HepG2 (cell line): ENCODE measurements around the gene VTI1B. TPM values are rescaled to one million over a fixed set of nuclear protein-coding genes. Genes with fewer than 3 reads are reported as not detected.

ENCODE experiments used
- ARNTL ChIP-seq: sonication (generic); formaldehyde crosslinking; IDR thresholded peaks from 2 replicates; pipeline ENCODE4 v1.4.0; 2020; ENCODE audit warnings: mild to moderate bottlenecking, missing genetic modification reagents
- CHD4 ChIP-seq: fragments of 200-600 bp; sonication (generic); IDR thresholded peaks from 2 replicates; pipeline ENCODE4 v1.7.0; 2017; ENCODE audit warnings: mild to moderate bottlenecking, low read length, borderline replicate concordance
- ISX ChIP-seq: sonication (generic); formaldehyde crosslinking; conservative IDR thresholded peaks from 2 replicates; pipeline ENCODE4 v1.5.0; 2020; ENCODE audit warnings: missing genetic modification reagents
- NCOA5 ChIP-seq: sonication (generic); formaldehyde crosslinking; IDR thresholded peaks from 2 replicates; pipeline ENCODE4 v1.4.0; 2020; ENCODE audit warnings: missing genetic modification reagents
- NR3C1 ChIP-seq: sonication (generic); formaldehyde crosslinking; IDR thresholded peaks from 2 replicates; pipeline ENCODE4 v1.4.0; 2020; ENCODE audit warnings: missing genetic modification reagents
- POGK ChIP-seq: sonication (generic); formaldehyde crosslinking; conservative IDR thresholded peaks from 2 replicates; pipeline ENCODE4 v1.8.0; 2022; ENCODE audit warnings: mild to moderate bottlenecking, moderate library complexity, missing genetic modification reagents
- RBFOX2 ChIP-seq: fragments of 200-400 bp; formaldehyde crosslinking; IDR thresholded peaks from 2 replicates; pipeline ENCODE4 v1.6.1; 2017; ENCODE audit warnings: low read depth, mild to moderate bottlenecking, low read length
- SRY ChIP-seq: sonication (generic); formaldehyde crosslinking; IDR thresholded peaks from 2 replicates; pipeline ENCODE4 v1.8.0; 2022; ENCODE audit warnings: mild to moderate bottlenecking, missing genetic modification reagents
- TCF7L2 ChIP-seq: IDR thresholded peaks from 2 replicates; pipeline ENCODE4 v1.6.1; 2011; ENCODE audit warnings: mild to moderate bottlenecking, low read depth, low read length, moderate library complexity
- TFDP2 ChIP-seq: sonication (generic); formaldehyde crosslinking; IDR thresholded peaks from 2 replicates; pipeline ENCODE4 v1.4.0; 2020; ENCODE audit warnings: missing genetic modification reagents
- TOE1 ChIP-seq: sonication (generic); formaldehyde crosslinking; IDR thresholded peaks from 2 replicates; pipeline ENCODE4 v1.4.0; 2020; ENCODE audit warnings: mild to moderate bottlenecking, missing genetic modification reagents
- ZBTB14 ChIP-seq: sonication (generic); formaldehyde crosslinking; IDR thresholded peaks from 2 replicates; pipeline ENCODE4 v1.4.0; 2020; ENCODE audit warnings: missing genetic modification reagents
- ZC3H13 ChIP-seq: sonication (generic); formaldehyde crosslinking; IDR thresholded peaks from 2 replicates; pipeline ENCODE4 v1.8.1; 2023; ENCODE audit warnings: mild to moderate bottlenecking, missing genetic modification reagents, moderate library complexity
- ZNF142 ChIP-seq: sonication (generic); formaldehyde crosslinking; IDR thresholded peaks from 2 replicates; pipeline ENCODE4 v1.4.0; 2020; ENCODE audit warnings: missing genetic modification reagents
- ZNF143 ChIP-seq: sonication (generic); formaldehyde crosslinking; IDR thresholded peaks from 2 replicates; pipeline ENCODE4 v1.4.0; 2020; ENCODE audit warnings: missing genetic modification reagents
- ZNF17 ChIP-seq: sonication (generic); formaldehyde crosslinking; IDR thresholded peaks from 2 replicates; pipeline ENCODE4 v1.5.0; 2020; ENCODE audit warnings: mild to moderate bottlenecking, missing genetic modification reagents
- ZNF260 ChIP-seq: sonication (generic); formaldehyde crosslinking; IDR thresholded peaks from 2 replicates; pipeline ENCODE4 v1.4.0; 2020; ENCODE audit warnings: missing genetic modification reagents, low read depth, mild to moderate bottlenecking, borderline replicate concordance
- ZNF468 ChIP-seq: sonication (generic); formaldehyde crosslinking; IDR thresholded peaks from 2 replicates; pipeline ENCODE4 v1.8.0; 2022; ENCODE audit warnings: mild to moderate bottlenecking, moderate library complexity, missing genetic modification reagents
- ZNF547 ChIP-seq: sonication (generic); formaldehyde crosslinking; IDR thresholded peaks from 2 replicates; pipeline ENCODE4 v1.5.1; 2020; ENCODE audit warnings: mild to moderate bottlenecking, missing genetic modification reagents
- ZNF569 ChIP-seq: sonication (generic); formaldehyde crosslinking; IDR thresholded peaks from 2 replicates; pipeline ENCODE4 v1.5.0; 2020; ENCODE audit warnings: mild to moderate bottlenecking, missing genetic modification reagents, moderate library complexity, borderline replicate concordance
- polyA plus RNA-seq, 8 experiments: library from polyadenylated mRNA; depleted of rRNA in 3 of 8; stranded (reverse) in 7 of 8; unstranded in 1 of 8; fragments of >200 nt; fragmentation: Illumina TruSeq in 4 of 8; extraction: Trizol in 4 of 8; gene quantifications; 2 replicates each; pipeline versions ENCODE4 v1.2.1 to v1.2.3, GENCODE V29; 2011 to 2016; ENCODE audit warnings: low read depth in 4 of 8, missing spikeins in 1 of 8, mixed read lengths in 1 of 8; ENCODE audit not compliant: insufficient read depth in 1 of 8
- total RNA-seq, 5 experiments: library from RNA; depleted of rRNA; stranded (reverse); fragments of >200 nt; fragmentation: Illumina TruSeq; extraction: Trizol; gene quantifications; 2 replicates each; pipeline ENCODE4 v1.2.3, GENCODE V29; 2016; ENCODE audit warnings: low read depth in 1 of 5

Gene VTI1B
- total and polyA plus RNA-seq, 2 of the 13 experiments (the other 11 are each of a cell fraction or from before 2014, with no cell fraction given): 39.0 to 103 TPM

GRCh38 chr14:67695394-67695949, 21.0 kb upstream of the VTI1B start, which contains the start of gene RDH11 (continued):
- TF ChIP-seq ZNF142 (CRISPR knock-in tag) (no peak), CHD4 (no peak), ZNF468 (CRISPR knock-in tag) (no peak), ZNF547 (CRISPR knock-in tag) (no peak), ZNF569 (no peak), SRY (CRISPR knock-in tag) (no peak), ARNTL (CRISPR knock-in tag) (no peak), TFDP2 (0 out of 2 replicates have a peak, but pooled peaks have one; percentile 48), ISX (CRISPR knock-in tag) (no peak), ZNF143 (peak; percentile 93), RBFOX2 (peak; percentile 53; the same call in 1 of the 2 replicates), ZBTB14 (no peak), ZNF17 (CRISPR knock-in tag) (no peak), ZC3H13 (CRISPR knock-in tag) (no peak), ZNF260 (CRISPR knock-in tag) (no peak), POGK (CRISPR knock-in tag) (0 out of 2 replicates have a peak, but pooled peaks have one; percentile 42), TCF7L2 (no peak), NR3C1 (CRISPR knock-in tag) (no peak), NCOA5 (CRISPR knock-in tag) (no peak), TOE1 (CRISPR knock-in tag) (no peak)
